ENCODE measurements around the gene CDK19. TPM values are rescaled to one million over a fixed set of nuclear protein-coding genes. Genes with fewer than 3 reads are reported as not detected.

CDK19 gene
- total RNA-seq, 2 donors from 2014 or later, result 8.7 to 14.3 TPM

GRCh38 chr6:110660066-110660655, 155.1 kb downstream of the CDK19 start:
- H3K36me3 ChIP-seq, result no peaks in the 10 kb centered on the region
- H3K9me3 ChIP-seq, result no peaks in the 10 kb centered on the region
- TF ChIP-seq, protein P1, sequence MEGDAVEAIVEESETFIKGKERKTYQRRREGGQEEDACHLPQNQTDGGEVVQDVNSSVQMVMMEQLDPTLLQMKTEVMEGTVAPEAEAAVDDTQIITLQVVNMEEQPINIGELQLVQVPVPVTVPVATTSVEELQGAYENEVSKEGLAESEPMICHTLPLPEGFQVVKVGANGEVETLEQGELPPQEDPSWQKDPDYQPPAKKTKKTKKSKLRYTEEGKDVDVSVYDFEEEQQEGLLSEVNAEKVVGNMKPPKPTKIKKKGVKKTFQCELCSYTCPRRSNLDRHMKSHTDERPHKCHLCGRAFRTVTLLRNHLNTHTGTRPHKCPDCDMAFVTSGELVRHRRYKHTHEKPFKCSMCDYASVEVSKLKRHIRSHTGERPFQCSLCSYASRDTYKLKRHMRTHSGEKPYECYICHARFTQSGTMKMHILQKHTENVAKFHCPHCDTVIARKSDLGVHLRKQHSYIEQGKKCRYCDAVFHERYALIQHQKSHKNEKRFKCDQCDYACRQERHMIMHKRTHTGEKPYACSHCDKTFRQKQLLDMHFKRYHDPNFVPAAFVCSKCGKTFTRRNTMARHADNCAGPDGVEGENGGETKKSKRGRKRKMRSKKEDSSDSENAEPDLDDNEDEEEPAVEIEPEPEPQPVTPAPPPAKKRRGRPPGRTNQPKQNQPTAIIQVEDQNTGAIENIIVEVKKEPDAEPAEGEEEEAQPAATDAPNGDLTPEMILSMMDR (IDR thresholded peaks at IDR 0.05), result no peak
- peaks cover 3 to 7% of the 10 kb centered on the region in 2 donors for H3K4me1 ChIP-seq (ENCODE audit: control insufficient read depth in 1 of 2, low read depth in 2 of 2)
- DNase-seq (ENCODE audit: low spot score), result no peak
- H3K27me3 ChIP-seq (replicated peaks; ENCODE audit: insufficient read depth), result no peaks in the 10 kb centered on the region
- no peak for ATAC-seq (ENCODE audit: insufficient number of reproducible peaks, low FRiP score, low read depth)
- no peak overlapping the region for H3K4me3 ChIP-seq
- no peak overlapping the region for H3K27ac ChIP-seq

GRCh38 chr6:110658631-110659211, 156.5 kb downstream of the CDK19 start:
- H3K9me3 ChIP-seq, result no peaks in the 10 kb centered on the region
- H3K27ac ChIP-seq, result no peak overlapping the region
- TF ChIP-seq, protein P1 (IDR thresholded peaks at IDR 0.05), result no peak
- peaks cover 0 to 7% of the 10 kb centered on the region in 2 donors for H3K4me1 ChIP-seq (ENCODE audit: control insufficient read depth in 1 of 2, low read depth in 2 of 2)
- no peak for DNase-seq (ENCODE audit: low spot score)
- H3K36me3 ChIP-seq, result no peaks in the 10 kb centered on the region
- no peaks in the 10 kb centered on the region for H3K27me3 ChIP-seq (replicated peaks; ENCODE audit: insufficient read depth)
- no peak overlapping the region for H3K4me3 ChIP-seq
- no peak for ATAC-seq (ENCODE audit: insufficient number of reproducible peaks, low FRiP score, low read depth)

GRCh38 chr6:110656492-110656891, 158.8 kb downstream of the CDK19 start:
- Histone ChIP-seq H3K9me3 (no peaks in the 10 kb centered on the region), H3K4me1 (ENCODE audit: control insufficient read depth in 1 of 2, low read depth in 2 of 2) (no peaks in the 10 kb centered on the region), H3K27ac (no peak overlapping the region), H3K36me3 (no peaks in the 10 kb centered on the region), H3K4me3 (no peak overlapping the region), H3K27me3 (replicated peaks; ENCODE audit: insufficient read depth) (no peaks in the 10 kb centered on the region)
- ATAC-seq (ENCODE audit: insufficient number of reproducible peaks, low FRiP score, low read depth) (no peak), DNase-seq (ENCODE audit: low spot score) (no peak)
- TF ChIP-seq, protein P1 (IDR thresholded peaks at IDR 0.05), result no peak

DNA sequence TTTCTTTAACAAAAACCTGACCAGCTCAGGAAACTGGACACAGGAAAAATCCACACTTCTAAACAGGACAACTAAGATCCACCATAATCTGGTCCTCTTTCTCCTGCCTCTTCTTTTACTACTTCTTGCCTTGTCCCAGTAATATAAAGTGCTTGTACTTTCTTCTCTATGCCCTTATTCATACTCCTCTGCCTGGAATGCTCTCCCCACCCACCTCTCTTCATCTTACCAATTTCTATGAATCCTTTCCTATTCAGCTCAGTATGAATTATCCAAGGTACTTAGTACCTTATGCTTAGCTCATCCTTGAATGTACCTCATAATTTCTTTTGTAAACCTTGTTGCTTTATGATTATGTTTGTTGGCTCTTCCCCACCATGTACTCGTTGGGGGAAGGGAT, 159.4 kb downstream of the CDK19 start:
- Histone ChIP-seq H3K4me3 (no peak overlapping the region), H3K4me1 (ENCODE audit: control insufficient read depth in 1 of 2, low read depth in 2 of 2) (peaks cover 0 to 1% of the 10 kb centered on the region in 2 donors), H3K27me3 (replicated peaks; ENCODE audit: insufficient read depth) (no peaks in the 10 kb centered on the region), H3K9me3 (no peaks in the 10 kb centered on the region), H3K27ac (no peak overlapping the region), H3K36me3 (no peaks in the 10 kb centered on the region)
- TF ChIP-seq, protein P1 (IDR thresholded peaks at IDR 0.05), result no peak
- ATAC-seq (ENCODE audit: insufficient number of reproducible peaks, low FRiP score, low read depth) (no peak), DNase-seq (ENCODE audit: low spot score) (no peak)

DNA sequence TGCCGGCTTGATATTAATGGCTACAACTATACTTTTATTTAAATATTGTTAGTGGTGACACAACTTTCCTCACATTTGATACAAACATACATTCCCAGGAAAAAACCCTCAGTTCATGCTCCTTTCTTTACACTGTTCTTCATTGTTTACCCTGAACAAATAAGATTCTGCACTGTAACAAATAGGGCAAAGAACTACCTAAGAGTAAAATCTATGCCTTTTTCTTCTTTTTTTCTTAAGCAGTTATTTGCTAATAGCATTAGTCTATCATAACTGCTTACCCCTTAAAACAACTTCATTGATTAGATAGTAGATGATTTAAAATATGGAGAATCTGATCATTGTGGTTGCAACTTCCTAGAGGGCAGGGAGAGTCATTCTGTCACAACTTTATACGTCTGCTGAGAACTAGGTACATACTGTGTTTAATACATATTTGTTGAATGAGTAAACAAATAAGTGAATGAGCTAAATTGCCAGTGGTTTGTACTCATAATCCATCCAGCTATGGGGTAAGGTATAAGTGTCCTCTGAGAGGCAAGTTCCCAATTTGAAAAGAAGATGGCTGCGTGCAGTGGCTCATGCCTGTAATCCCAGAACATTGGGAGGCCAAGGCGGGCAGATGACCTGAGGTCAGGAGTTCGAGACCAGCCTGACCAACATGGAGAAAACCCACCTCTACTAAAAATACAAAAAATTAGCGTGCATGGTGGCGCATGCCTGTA, 161.0 kb downstream of the CDK19 start:
- no peaks in the 10 kb centered on the region for H3K27me3 ChIP-seq (replicated peaks; ENCODE audit: insufficient read depth)
- H3K9me3 ChIP-seq, result no peaks in the 10 kb centered on the region
- H3K4me3 ChIP-seq, result no peak overlapping the region
- peaks cover 6 to 14% of the 10 kb centered on the region in 2 donors for H3K4me1 ChIP-seq (ENCODE audit: control insufficient read depth in 1 of 2, low read depth in 2 of 2)
- H3K36me3 ChIP-seq, result no peaks in the 10 kb centered on the region
- H3K27ac ChIP-seq, result no peak overlapping the region
- ATAC-seq (ENCODE audit: insufficient number of reproducible peaks, low FRiP score, low read depth), result no peak
- DNase-seq (ENCODE audit: low spot score), result no peak
- TF ChIP-seq, protein P1 (IDR thresholded peaks at IDR 0.05), result no peak
